Measurements from ENCODE around the gene KCNMB2. TPM values are rescaled to one million over a fixed set of nuclear protein-coding genes. Genes with fewer than 3 reads are reported as not detected.

KCNMB2 gene
- total and polyA plus RNA-seq, 2 experiments from 2014 or later = not detected

DNA sequence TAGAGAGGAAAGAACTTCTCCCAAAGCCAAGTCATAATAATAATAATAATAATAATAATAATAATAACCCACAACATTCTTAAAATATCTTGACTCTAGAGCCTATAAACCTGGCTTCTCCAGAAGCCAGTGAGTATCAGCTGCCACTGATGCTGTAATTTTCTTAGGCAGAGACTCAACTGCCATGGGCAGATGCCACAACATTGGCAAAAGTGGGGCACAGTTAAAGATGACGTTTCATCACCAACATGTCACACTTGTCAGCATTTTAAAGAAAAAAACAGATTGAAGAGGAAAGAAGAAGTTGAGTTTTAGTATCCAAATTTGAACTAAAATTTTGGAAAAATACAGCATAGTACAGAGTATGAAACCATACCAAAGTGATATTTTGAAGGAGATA, 270.4 kb downstream of the KCNMB2 start:
- H3K36me3 ChIP-seq (ENCODE audit: low read depth) = no peaks in the 10 kb centered on the region
- no peaks in the 10 kb centered on the region for H3K9me2 ChIP-seq (ENCODE audit: insufficient read depth)
- H2AFZ ChIP-seq = no peak overlapping the region
- no peaks in the 10 kb centered on the region for H3K27me3 ChIP-seq (replicated peaks; ENCODE audit: insufficient read depth)
- no peaks in the 10 kb centered on the region for H3F3A ChIP-seq (ENCODE audit: insufficient read depth)
- H4K20me1 ChIP-seq (ENCODE audit: insufficient read depth) = no peaks in the 10 kb centered on the region
- no peak for TF ChIP-seq EZH2 (IDR thresholded peaks at IDR 0.05; ENCODE audit: insufficient read depth, poor library complexity, severe bottlenecking)
- no peak for TF ChIP-seq EZH2phosphoT487 (IDR thresholded peaks at IDR 0.05; ENCODE audit: insufficient read depth, low read depth)
- no peaks in the 10 kb centered on the region for H3K79me2 ChIP-seq (ENCODE audit: insufficient read depth)
- no peak overlapping the region for H3K4me3 ChIP-seq
- WGBS, 2 experiments (ENCODE audit: low coverage in 1 of 2, low lambda C conversion rate in 2 of 2, missing lambda C conversion rate in 2 of 2) = 0 to 12% methylated on average over 1 of the region's 1 CpG
- no peak for DNase-seq
- H3K9ac ChIP-seq = no peak overlapping the region
- H3K4me2 ChIP-seq (ENCODE audit: unreplicated experiment) = no peak overlapping the region
- no peaks in the 10 kb centered on the region for H3K4me1 ChIP-seq (ENCODE audit: insufficient read depth)
- no peak overlapping the region for H3K27ac ChIP-seq
- no peaks in the 10 kb centered on the region for H3K9me3 ChIP-seq (ENCODE audit: low read depth)
- in situ Hi-C loops (cut with MboI) = no loop called here

DNA sequence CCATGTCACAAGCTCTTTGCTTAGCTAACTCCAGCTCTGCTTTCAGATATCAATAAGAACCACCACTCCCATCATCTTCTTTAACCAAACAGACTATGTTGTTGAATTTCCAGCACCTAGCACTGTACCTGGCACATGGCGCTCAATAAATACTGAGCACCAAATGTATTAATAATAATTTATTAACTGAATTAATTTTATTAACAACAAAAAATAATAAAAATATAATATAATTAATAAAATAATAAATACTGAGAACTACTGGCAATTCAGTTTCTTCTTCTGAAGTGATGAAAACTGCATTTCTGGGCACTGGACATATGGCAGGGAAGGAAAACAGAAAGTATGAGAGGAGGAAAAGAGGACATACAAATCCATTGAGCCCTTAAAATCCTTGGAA, 271.5 kb downstream of the KCNMB2 start:
- Histone ChIP-seq H3K27me3 (replicated peaks; ENCODE audit: insufficient read depth) (no peaks in the 10 kb centered on the region), H3K79me2 (ENCODE audit: insufficient read depth) (no peaks in the 10 kb centered on the region), H3K9me3 (ENCODE audit: low read depth) (no peaks in the 10 kb centered on the region), H3K4me1 (ENCODE audit: insufficient read depth) (no peaks in the 10 kb centered on the region), H3K9ac (no peak overlapping the region), H3F3A (ENCODE audit: insufficient read depth) (no peaks in the 10 kb centered on the region), H3K27ac (no peak overlapping the region), H2AFZ (no peak overlapping the region), H4K20me1 (ENCODE audit: insufficient read depth) (no peaks in the 10 kb centered on the region), H3K4me2 (ENCODE audit: unreplicated experiment) (no peak overlapping the region), H3K9me2 (ENCODE audit: insufficient read depth) (no peaks in the 10 kb centered on the region), H3K36me3 (ENCODE audit: low read depth) (no peaks in the 10 kb centered on the region), H3K4me3 (no peak overlapping the region)
- no peak for DNase-seq
- TF ChIP-seq EZH2 (IDR thresholded peaks at IDR 0.05; ENCODE audit: insufficient read depth, poor library complexity, severe bottlenecking) (no peak), EZH2phosphoT487 (IDR thresholded peaks at IDR 0.05; ENCODE audit: insufficient read depth, low read depth) (no peak)
- WGBS, 2 experiments (ENCODE audit: low coverage in 1 of 2, low lambda C conversion rate in 2 of 2, missing lambda C conversion rate in 2 of 2) = 56 to 70% methylated on average over 1 of the region's 1 CpG
- in situ Hi-C loops (cut with MboI) = no loop called here

DNA sequence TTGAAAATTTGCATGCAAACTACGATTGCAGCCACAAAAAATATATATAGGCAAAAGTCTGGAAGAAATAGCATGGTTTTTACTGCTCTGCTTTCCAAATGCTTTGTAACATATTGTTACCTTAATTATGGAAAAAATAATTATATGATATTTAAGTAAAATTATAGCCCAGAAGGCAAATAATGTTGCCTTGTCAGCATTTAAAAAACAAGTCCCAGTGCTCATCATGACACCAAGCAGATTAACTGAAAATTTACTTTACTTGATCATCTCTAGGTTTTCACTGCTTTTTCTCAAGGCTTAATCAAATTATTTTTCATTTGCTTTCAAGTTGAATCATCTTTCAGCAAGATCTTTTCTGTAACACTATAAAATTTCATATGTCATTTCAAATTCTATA, 272.5 kb downstream of the KCNMB2 start:
- Histone ChIP-seq H3K9me3 (ENCODE audit: low read depth) (no peaks in the 10 kb centered on the region), H4K20me1 (ENCODE audit: insufficient read depth) (no peaks in the 10 kb centered on the region), H3K4me2 (ENCODE audit: unreplicated experiment) (no peak overlapping the region), H3K9me2 (ENCODE audit: insufficient read depth) (no peaks in the 10 kb centered on the region), H3K27me3 (replicated peaks; ENCODE audit: insufficient read depth) (no peaks in the 10 kb centered on the region), H3K27ac (no peak overlapping the region), H2AFZ (no peak overlapping the region), H3K9ac (no peak overlapping the region), H3K4me1 (ENCODE audit: insufficient read depth) (no peaks in the 10 kb centered on the region), H3K36me3 (ENCODE audit: low read depth) (no peaks in the 10 kb centered on the region), H3K4me3 (no peak overlapping the region), H3K79me2 (ENCODE audit: insufficient read depth) (no peaks in the 10 kb centered on the region), H3F3A (ENCODE audit: insufficient read depth) (no peaks in the 10 kb centered on the region)
- in situ Hi-C loops (cut with MboI) = no loop called here
- DNase-seq = no peak
- TF ChIP-seq EZH2 (IDR thresholded peaks at IDR 0.05; ENCODE audit: insufficient read depth, poor library complexity, severe bottlenecking) = no peak
- no peak for TF ChIP-seq EZH2phosphoT487 (IDR thresholded peaks at IDR 0.05; ENCODE audit: insufficient read depth, low read depth)
- WGBS, 2 experiments (ENCODE audit: low coverage in 1 of 2, low lambda C conversion rate in 2 of 2, missing lambda C conversion rate in 2 of 2) = 11 to 16% methylated on average over 1 of the region's 1 CpG

DNA sequence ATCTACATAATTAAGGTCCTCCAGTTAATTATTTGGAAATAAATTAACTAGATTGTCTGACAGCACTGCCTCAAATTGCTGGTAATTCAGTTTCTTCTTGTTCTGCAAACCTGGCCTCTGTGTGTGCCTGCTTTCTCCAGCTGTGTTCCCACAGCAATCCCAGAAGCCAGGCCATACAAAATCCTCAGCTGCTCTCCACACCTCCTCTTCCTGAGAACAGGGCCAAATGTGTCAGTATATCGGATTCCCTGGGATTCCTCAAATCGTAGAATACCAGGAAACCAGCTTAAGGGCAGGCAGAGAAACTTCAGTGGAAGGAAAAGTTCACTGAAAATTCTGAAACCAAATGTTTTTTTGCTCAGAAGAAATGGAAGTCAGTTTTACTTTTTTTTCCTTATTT, 273.9 kb downstream of the KCNMB2 start:
- no peaks in the 10 kb centered on the region for H3K9me3 ChIP-seq (ENCODE audit: low read depth)
- no peak for DNase-seq
- H3K4me3 ChIP-seq = no peak overlapping the region
- H3F3A ChIP-seq (ENCODE audit: insufficient read depth) = no peaks in the 10 kb centered on the region
- no peaks in the 10 kb centered on the region for H3K36me3 ChIP-seq (ENCODE audit: low read depth)
- no peaks in the 10 kb centered on the region for H3K4me1 ChIP-seq (ENCODE audit: insufficient read depth)
- no peak overlapping the region for H3K9ac ChIP-seq
- H3K27me3 ChIP-seq (replicated peaks; ENCODE audit: insufficient read depth) = no peaks in the 10 kb centered on the region
- H3K9me2 ChIP-seq (ENCODE audit: insufficient read depth) = no peaks in the 10 kb centered on the region
- no peaks in the 10 kb centered on the region for H3K79me2 ChIP-seq (ENCODE audit: insufficient read depth)
- in situ Hi-C loops (cut with MboI) = no loop called here
- H4K20me1 ChIP-seq (ENCODE audit: insufficient read depth) = no peaks in the 10 kb centered on the region
- no peak overlapping the region for H2AFZ ChIP-seq
- no peak overlapping the region for H3K27ac ChIP-seq
- WGBS, 2 experiments (ENCODE audit: low coverage in 1 of 2, low lambda C conversion rate in 2 of 2, missing lambda C conversion rate in 2 of 2) = 8 to 10% methylated on average over 2 of the region's 2 CpGs
- TF ChIP-seq EZH2phosphoT487 (IDR thresholded peaks at IDR 0.05; ENCODE audit: insufficient read depth, low read depth) (no peak), EZH2 (IDR thresholded peaks at IDR 0.05; ENCODE audit: insufficient read depth, poor library complexity, severe bottlenecking) (no peak)
- H3K4me2 ChIP-seq (ENCODE audit: unreplicated experiment) = no peak overlapping the region

DNA sequence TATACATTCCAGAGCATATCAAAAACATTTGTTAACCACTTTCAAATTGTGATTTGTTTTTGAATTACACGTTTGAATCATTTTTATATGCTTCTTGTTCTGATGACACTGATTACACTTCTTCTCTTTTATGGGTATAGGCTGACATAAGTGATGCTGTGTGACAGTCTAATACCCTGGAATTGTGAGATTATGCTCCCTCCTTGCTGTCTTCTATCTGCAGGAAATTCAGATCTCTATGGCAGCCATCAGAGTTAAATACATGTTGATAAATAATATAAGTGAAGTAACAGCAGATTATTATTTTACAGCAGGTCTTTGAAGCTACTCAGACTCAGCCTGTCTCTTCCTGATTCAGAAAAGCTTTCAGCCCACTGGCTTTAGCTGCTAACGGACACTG, 286.5 kb downstream of the KCNMB2 start:
- Histone ChIP-seq H3K4me2 (ENCODE audit: unreplicated experiment) (no peak overlapping the region), H3K27me3 (replicated peaks; ENCODE audit: insufficient read depth) (no peaks in the 10 kb centered on the region), H4K20me1 (ENCODE audit: insufficient read depth) (no peaks in the 10 kb centered on the region), H3K79me2 (ENCODE audit: insufficient read depth) (no peaks in the 10 kb centered on the region), H3K9me3 (ENCODE audit: low read depth) (no peaks in the 10 kb centered on the region), H3K4me1 (ENCODE audit: insufficient read depth) (no peaks in the 10 kb centered on the region), H3K9ac (no peak overlapping the region), H3K36me3 (ENCODE audit: low read depth) (no peaks in the 10 kb centered on the region), H3K27ac (no peak overlapping the region), H3K9me2 (ENCODE audit: insufficient read depth) (no peaks in the 10 kb centered on the region; the same call in 1 of the 2 replicates), H3K4me3 (no peak overlapping the region), H2AFZ (no peak overlapping the region), H3F3A (ENCODE audit: insufficient read depth) (no peaks in the 10 kb centered on the region)
- no peak for DNase-seq
- in situ Hi-C loops (cut with MboI) = no loop called here
- 12 to 14% methylated on average over 2 of the region's 2 CpGs for WGBS, 2 experiments (ENCODE audit: low coverage in 1 of 2, low lambda C conversion rate in 2 of 2, missing lambda C conversion rate in 2 of 2)
- TF ChIP-seq EZH2 (IDR thresholded peaks at IDR 0.05; ENCODE audit: insufficient read depth, poor library complexity, severe bottlenecking) (no peak), EZH2phosphoT487 (IDR thresholded peaks at IDR 0.05; ENCODE audit: insufficient read depth, low read depth) (no peak)

Measured in GM23248 (cell line).